NCI-H2107 treated with DMSO at 0.1 percent for 48 hours (cell line): Measurements from ENCODE around the gene CENPX.
A peak's percentile ranks its signal among the peaks of the same experiment; 100 is the strongest.

Experiments used
- DNase-seq: peaks from one replicate; lab custom pipeline; 2025; ENCODE audit not compliant: unreplicated experiment; lab: John Stamatoyannopoulos, UW

Gene CENPX

GRCh38 chr17:82055023-82055964, 32.6 kb upstream of the CENPX start:
- no peak for DNase-seq

- DNase-seq, result no peak
Observed at GRCh38 chr17:82054351-82055022, 31.8 kb upstream of the CENPX start.

GRCh38 chr17:82053556-82054263, 31.0 kb upstream of the CENPX start:
- no peak for DNase-seq

- DNase-seq, result no peak
Observed at GRCh38 chr17:82053130-82053529, 30.5 kb upstream of the CENPX start.

- no peak for DNase-seq
Observed at GRCh38 chr17:82052638-82053059, 30.0 kb upstream of the CENPX start.

- peak; percentile 14 for DNase-seq
Observed at GRCh38 chr17:82051776-82052637, 29.3 kb upstream of the CENPX start, which contains the start of the genes GPS1 and RFNG. Gene GPS1, plus strand, starts transcription at chr17:82051898. Its CDS starts 34 bp downstream, at chr17:82051932. Gene RFNG, minus strand, starts transcription at chr17:82051811. Its CDS starts 45 bp downstream, at chr17:82051766.

GRCh38 chr17:82050761-82051641, 28.3 kb upstream of the CENPX start:
- no peak for DNase-seq

GRCh38 chr17:82050152-82050760, 27.6 kb upstream of the CENPX start:
- DNase-seq, result no peak

GRCh38 chr17:82049521-82049971, 26.9 kb upstream of the CENPX start:
- DNase-seq, result no peak

GRCh38 chr17:82049106-82049505, 26.4 kb upstream of the CENPX start:
- DNase-seq, result no peak

- DNase-seq, result no peak
Observed at GRCh38 chr17:82048571-82048971, 25.9 kb upstream of the CENPX start.

GRCh38 chr17:82047914-82048570, 25.4 kb upstream of the CENPX start:
- DNase-seq, result no peak

GRCh38 chr17:82047379-82047778, 24.7 kb upstream of the CENPX start:
- no peak for DNase-seq

- no peak for DNase-seq
Observed at GRCh38 chr17:82046903-82047302, 24.2 kb upstream of the CENPX start.

GRCh38 chr17:82045936-82046484, 23.3 kb upstream of the CENPX start:
- no peak for DNase-seq

- DNase-seq, result no peak
Observed at GRCh38 chr17:82043507-82043906, 20.8 kb upstream of the CENPX start.

GRCh38 chr17:82042649-82043048, 20.0 kb upstream of the CENPX start:
- no peak for DNase-seq
